ENCODE results near the gene CIPC. TPM values are rescaled to one million over a fixed set of nuclear protein-coding genes. Genes with fewer than 3 reads are reported as not detected.

CIPC gene
- total RNA-seq, 2 experiments from 2014 or later, result 14.4 to 15.1 TPM

DNA sequence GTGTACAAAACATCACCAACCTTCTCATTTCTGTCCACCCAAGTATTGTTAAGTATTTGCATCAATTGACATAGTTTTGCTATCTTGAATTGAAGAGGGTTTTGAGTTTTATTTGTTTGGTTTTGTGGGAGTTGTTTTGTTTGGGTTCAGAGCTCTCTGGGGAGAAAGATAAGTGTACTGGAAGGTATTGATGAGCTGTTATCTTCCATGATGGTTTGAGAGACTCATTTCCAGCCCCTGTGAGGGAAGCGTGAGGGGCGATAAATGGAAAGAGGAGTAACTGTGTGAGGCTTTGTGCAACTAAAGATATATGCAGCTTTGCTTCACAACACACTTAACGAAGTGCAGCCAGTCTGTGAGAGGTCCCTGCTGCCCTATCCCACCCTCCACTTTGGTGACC is 15.7 kb upstream of the CIPC start:
- Mint-ChIP-seq H3K27me3 (peaks cover 2% of the 10 kb centered on the region), H3K9me3 (peaks cover 7% of the 10 kb centered on the region), H3K4me3 (no peak overlapping the region), H3K36me3 (ENCODE audit: low read depth) (no peaks in the 10 kb centered on the region), H3K4me1 (peaks cover 5% of the 10 kb centered on the region), H3K27ac (no peak overlapping the region)
- ChIA-PET POLR2A (no interaction called here), CTCF (interaction anchor here (1.0 to 2.5 kb wide), 3 partner anchors 9 to 207 kb away, joined by 3 to 8 read pairs (median 7); no protein-coding TSS in a partner anchor)
- no peak for DNase-seq

DNA sequence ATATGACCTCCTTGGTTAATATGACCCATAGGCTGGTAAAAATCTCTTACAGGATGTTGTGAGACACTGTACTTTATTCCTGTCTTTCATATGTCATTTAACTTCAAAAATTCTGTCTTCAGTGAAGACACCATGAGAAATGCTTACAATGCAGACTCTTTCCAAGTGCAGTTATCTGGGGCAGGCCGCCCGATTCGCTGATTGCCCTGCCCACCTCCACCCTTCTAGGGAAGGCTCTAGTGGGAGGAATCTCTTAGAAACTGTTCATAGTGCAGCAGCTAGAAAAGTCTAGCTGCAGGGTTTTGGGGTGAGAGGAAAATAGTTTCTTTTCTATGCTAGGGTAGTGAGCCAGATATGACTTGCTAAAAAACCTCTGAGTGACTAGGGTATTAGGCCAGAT is 15.0 kb upstream of the CIPC start:
- H3K27me3 Mint-ChIP-seq, result peaks cover 2% of the 10 kb centered on the region

DNA sequence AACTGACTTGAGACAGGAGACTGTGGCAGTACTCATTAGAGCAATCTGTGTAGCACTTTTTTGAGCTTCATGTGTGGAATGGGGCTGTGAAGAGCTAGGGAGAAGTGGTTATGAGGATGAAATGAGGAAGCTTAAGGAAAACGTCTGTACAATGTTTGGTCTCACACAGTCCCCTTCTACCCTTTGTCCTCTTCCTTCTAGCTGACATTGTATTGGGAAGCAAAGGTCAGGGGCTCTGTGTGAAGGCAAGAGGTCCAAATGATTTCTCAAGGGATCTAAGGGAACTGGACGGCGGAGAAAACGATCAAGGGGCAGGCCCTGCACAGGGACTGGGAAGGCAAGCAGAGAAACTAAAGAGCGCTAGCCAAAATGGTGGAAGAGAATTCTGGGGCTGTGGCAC is 13.1 kb upstream of the CIPC start:
- ChIA-PET CTCF (interaction anchor here (1.0 to 4.0 kb wide), 5 partner anchors 9 to 209 kb away, joined by 3 to 15 read pairs (median 10); no protein-coding TSS in a partner anchor), POLR2A (no interaction called here)
- Mint-ChIP-seq H3K27me3 (peaks cover 2% of the 10 kb centered on the region), H3K4me3 (no peak overlapping the region), H3K4me1 (peaks cover 14% of the 10 kb centered on the region), H3K27ac (no peak overlapping the region), H3K36me3 (ENCODE audit: low read depth) (no peaks in the 10 kb centered on the region), H3K9me3 (peaks cover 2% of the 10 kb centered on the region)
- no peak for DNase-seq

More for the DNA sequence above, 15.0 kb upstream of the CIPC start:
- ChIA-PET POLR2A (no interaction called here), CTCF (interaction anchor here (1.0 to 2.5 kb wide), 3 partner anchors 13 to 207 kb away, joined by 3 to 8 read pairs (median 4); no protein-coding TSS in a partner anchor)
- DNase-seq, result no peak
- no peak overlapping the region for H3K27ac Mint-ChIP-seq
- H3K9me3 Mint-ChIP-seq, result peaks cover 7% of the 10 kb centered on the region
- H3K4me1 Mint-ChIP-seq, result peaks cover 10% of the 10 kb centered on the region
- no peaks in the 10 kb centered on the region for H3K36me3 Mint-ChIP-seq (ENCODE audit: low read depth)
- no peak overlapping the region for H3K4me3 Mint-ChIP-seq

DNA sequence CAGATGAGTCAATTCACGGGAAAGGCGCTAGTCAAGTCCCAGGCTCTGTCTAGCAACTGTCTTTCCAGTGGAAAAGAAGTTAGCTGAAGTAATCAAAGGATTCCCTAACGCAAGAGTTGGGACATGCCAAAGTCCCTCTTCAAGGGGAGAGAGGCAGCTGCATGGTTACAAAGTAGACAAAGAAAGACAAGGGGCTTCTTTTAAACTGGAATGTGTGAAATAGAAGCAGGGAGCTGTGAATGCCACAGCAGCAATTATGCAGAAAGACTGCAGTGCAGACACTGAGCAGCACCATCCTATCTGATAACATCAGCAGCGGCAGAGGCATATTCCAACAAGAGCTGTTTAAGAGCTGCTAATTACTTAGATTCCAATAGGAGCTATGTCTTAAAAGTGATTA is 12.5 kb upstream of the CIPC start:
- Mint-ChIP-seq H3K36me3 (ENCODE audit: low read depth) (no peaks in the 10 kb centered on the region), H3K27me3 (peaks cover 2% of the 10 kb centered on the region), H3K9me3 (no peaks in the 10 kb centered on the region), H3K27ac (no peak overlapping the region), H3K4me1 (peaks cover 14% of the 10 kb centered on the region), H3K4me3 (no peak overlapping the region)
- ChIA-PET POLR2A (no interaction called here), CTCF (interaction anchor here (1.0 to 4.0 kb wide), 7 partner anchors 10 to 210 kb away, joined by 3 to 15 read pairs (median 5); no protein-coding TSS in a partner anchor)
- no peak for DNase-seq

DNA sequence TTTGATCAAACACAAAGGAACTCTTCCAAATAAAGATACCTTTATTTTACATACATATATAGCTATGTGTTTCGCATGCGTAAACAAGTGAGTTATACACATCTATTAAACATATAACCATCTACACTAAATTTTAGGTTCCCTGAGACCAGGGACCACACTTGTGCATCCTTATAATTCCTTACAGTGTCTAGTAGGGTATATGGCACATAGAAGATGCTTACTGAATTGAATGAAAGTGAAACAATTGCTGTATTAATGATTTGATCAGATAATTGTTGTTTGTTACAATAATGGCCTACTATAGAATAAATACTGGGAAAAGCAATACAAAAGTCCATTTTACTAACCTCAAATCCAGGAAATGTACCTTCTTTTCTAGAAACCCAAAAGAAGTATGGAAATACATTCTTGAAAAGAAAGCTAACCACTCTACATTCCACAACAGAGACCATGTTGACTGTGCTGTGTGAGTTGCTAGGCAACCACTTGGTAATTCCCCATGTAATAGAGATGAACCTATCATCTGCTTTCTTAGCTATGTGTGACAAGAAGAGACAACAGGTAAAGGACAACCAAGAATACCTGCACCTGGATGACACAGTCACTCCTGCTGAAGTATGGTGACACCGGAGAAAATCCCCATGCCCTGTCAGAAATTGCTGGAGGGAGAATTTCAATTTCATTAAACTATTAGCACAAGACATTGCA is 11.9 kb upstream of the CIPC start:
- POLR2A ChIA-PET, result interaction anchor here (0.5 kb wide), 1 partner anchor 364 kb away, joined by 5 read pairs; no protein-coding TSS in a partner anchor
- peak overlapping the region; percentile 42 for H3K27ac Mint-ChIP-seq

DNA sequence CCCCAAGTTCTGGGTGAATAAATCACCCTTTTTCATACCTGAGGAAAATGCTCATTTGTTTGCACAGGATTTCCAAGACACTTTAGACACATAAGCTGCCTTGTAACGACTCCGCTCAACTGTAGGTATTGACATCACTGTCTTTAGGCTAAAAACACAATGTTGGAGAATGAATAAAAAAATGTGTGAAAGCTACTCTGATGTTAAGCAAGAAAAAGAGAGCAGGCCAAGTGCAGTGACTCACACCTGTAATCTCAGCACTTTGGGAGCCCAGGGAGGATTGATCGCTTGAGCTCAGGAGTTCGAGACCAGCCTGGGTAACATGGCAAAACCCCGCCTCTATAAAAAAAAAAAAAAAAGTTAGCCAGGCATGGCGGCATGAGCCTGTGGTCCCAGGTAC is 11.1 kb upstream of the CIPC start:
- peaks cover 13% of the 10 kb centered on the region for H3K9me3 Mint-ChIP-seq
- H3K4me1 Mint-ChIP-seq, result peaks cover 14% of the 10 kb centered on the region
- no peak overlapping the region for H3K27ac Mint-ChIP-seq
- no peak overlapping the region for H3K4me3 Mint-ChIP-seq
- POLR2A ChIA-PET, result no interaction called here
- H3K36me3 Mint-ChIP-seq (ENCODE audit: low read depth), result peaks cover 5% of the 10 kb centered on the region
- DNase-seq, result no peak
- peaks cover 4% of the 10 kb centered on the region for H3K27me3 Mint-ChIP-seq
- CTCF ChIA-PET, result interaction anchor here (0.7 to 4.0 kb wide), 4 partner anchors 9 to 211 kb away, joined by 3 to 15 read pairs (median 8); no protein-coding TSS in a partner anchor

More for the DNA sequence above, 11.9 kb upstream of the CIPC start:
- CTCF ChIA-PET, result interaction anchor here (0.7 to 4.0 kb wide), 7 partner anchors 10 to 211 kb away, joined by 3 to 15 read pairs (median 5); no protein-coding TSS in a partner anchor
- peaks cover 2% of the 10 kb centered on the region for H3K27me3 Mint-ChIP-seq
- H3K4me1 Mint-ChIP-seq, result peaks cover 14% of the 10 kb centered on the region
- peaks cover 6% of the 10 kb centered on the region for H3K9me3 Mint-ChIP-seq
- DNase-seq, result peak; percentile 27
- no peak overlapping the region for H3K4me3 Mint-ChIP-seq
- no peaks in the 10 kb centered on the region for H3K36me3 Mint-ChIP-seq (ENCODE audit: low read depth)

DNA sequence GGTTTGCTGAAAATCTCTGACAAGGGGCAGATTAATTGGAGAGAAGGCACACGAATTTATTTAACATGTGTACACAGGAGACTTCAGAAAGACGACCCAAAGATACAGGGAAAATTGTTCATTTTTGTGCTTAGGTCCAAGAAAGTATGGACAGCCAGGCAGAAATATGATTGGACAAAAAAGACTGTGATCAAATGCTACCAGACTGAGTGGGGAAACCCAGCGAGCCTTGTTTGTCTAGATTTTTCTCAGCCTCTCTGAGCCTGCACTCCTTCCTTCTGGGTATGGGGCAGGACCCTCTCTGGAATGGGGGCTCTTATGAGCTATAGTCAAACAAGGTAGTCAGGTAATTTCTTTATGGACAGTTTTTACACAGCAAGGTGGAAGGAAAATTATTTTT is 10.4 kb upstream of the CIPC start:
- Mint-ChIP-seq H3K36me3 (ENCODE audit: low read depth) (peaks cover 5% of the 10 kb centered on the region), H3K27me3 (peaks cover 1% of the 10 kb centered on the region), H3K4me1 (peaks cover 14% of the 10 kb centered on the region), H3K27ac (peak overlapping the region; percentile 1), H3K9me3 (peaks cover 13% of the 10 kb centered on the region), H3K4me3 (no peak overlapping the region)
- DNase-seq, result no peak
- ChIA-PET POLR2A (no interaction called here), CTCF (interaction anchor here (0.5 to 4.0 kb wide), 2 partner anchors 25 to 212 kb away, joined by 3 to 15 read pairs; no protein-coding TSS in a partner anchor)

DNA sequence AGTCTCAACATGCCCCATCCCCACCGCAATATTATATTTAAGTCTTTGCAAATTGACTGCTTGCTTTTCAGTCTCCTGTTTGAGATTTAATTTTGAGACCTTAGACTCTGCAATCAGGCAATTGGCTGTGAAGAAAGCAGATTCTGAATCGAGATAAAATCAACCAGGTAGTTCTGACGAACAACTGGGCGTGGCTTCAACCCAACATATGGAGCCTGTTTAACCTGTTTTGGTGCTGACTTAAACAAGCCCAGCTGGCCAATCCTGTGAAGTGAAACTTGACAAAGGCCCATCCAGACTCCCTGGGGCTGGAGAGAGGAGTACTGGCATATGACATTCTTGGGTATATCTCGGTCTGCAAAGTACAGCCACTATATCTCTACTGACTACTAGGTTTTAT is 9.8 kb upstream of the CIPC start:
- no peak overlapping the region for H3K27ac Mint-ChIP-seq
- POLR2A ChIA-PET, result no interaction called here

DNA sequence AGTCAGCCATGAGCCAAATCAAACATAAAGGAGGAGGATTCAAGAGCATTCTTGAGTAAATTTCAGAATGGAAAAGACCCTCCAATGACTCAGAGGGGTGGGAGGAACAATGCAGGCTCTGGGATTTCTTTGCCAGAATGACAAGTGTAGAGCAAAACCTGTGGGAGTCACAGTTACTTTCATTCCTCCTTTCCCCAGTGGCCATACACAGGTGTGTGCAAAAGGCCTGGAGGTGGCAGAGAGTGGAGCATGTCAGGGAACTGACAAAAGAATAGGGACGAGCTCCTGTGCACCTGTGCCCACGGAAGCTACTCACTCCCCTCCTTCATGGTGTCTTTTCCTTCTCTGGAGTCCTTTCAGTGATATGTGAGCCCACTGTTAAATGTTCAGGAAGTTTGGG is 9.4 kb upstream of the CIPC start:
- POLR2A ChIA-PET, result no interaction called here
- peaks cover 14% of the 10 kb centered on the region for H3K4me1 Mint-ChIP-seq
- H3K27ac Mint-ChIP-seq, result no peak overlapping the region
- no peak overlapping the region for H3K4me3 Mint-ChIP-seq
- CTCF ChIA-PET, result interaction anchor here (0.9 to 1.3 kb wide), 2 partner anchors 16 to 18 kb away, joined by 4 to 7 read pairs; no protein-coding TSS in a partner anchor
- H3K27me3 Mint-ChIP-seq, result peaks cover 6% of the 10 kb centered on the region
- no peak for DNase-seq
- peaks cover 5% of the 10 kb centered on the region for H3K36me3 Mint-ChIP-seq (ENCODE audit: low read depth)
- H3K9me3 Mint-ChIP-seq, result peaks cover 13% of the 10 kb centered on the region

More for the DNA sequence above, 9.8 kb upstream of the CIPC start:
- no peak for DNase-seq
- Mint-ChIP-seq H3K9me3 (peaks cover 13% of the 10 kb centered on the region), H3K27me3 (peaks cover 2% of the 10 kb centered on the region), H3K4me3 (no peak overlapping the region), H3K36me3 (ENCODE audit: low read depth) (peaks cover 5% of the 10 kb centered on the region), H3K4me1 (peaks cover 14% of the 10 kb centered on the region)
- CTCF ChIA-PET, result interaction anchor here (0.5 kb wide), 1 partner anchor 26 kb away, joined by 3 read pairs; no protein-coding TSS in a partner anchor

DNA sequence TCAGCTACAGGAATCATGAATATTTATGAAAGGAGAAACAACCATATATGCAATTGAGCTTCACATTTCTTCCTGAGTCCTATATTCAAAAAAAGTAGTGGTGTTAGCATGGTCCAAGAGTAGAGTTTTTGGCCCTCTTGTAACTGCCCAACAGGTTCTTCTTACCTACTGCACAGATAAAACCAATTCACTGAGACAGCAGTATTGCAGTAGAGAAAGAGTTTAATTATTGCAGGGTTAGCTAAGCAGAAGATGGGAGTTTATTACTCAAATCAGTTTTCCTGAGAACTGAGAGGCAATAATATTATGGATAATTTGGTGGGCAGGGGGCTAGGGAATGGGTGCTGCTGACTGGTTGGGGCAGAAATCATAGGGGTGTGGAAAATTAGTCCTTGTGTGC is 6.5 kb upstream of the CIPC start:
- ChIA-PET POLR2A (no interaction called here), CTCF (interaction anchor here (0.7 to 1.7 kb wide), 5 partner anchors 10 to 216 kb away, joined by 3 to 7 read pairs (median 3); no protein-coding TSS in a partner anchor)
- Mint-ChIP-seq H3K4me1 (peaks cover 21% of the 10 kb centered on the region), H3K4me3 (no peak overlapping the region), H3K27me3 (peaks cover 8% of the 10 kb centered on the region), H3K27ac (no peak overlapping the region), H3K36me3 (ENCODE audit: low read depth) (peaks cover 5% of the 10 kb centered on the region), H3K9me3 (peaks cover 13% of the 10 kb centered on the region)
- no peak for DNase-seq

DNA sequence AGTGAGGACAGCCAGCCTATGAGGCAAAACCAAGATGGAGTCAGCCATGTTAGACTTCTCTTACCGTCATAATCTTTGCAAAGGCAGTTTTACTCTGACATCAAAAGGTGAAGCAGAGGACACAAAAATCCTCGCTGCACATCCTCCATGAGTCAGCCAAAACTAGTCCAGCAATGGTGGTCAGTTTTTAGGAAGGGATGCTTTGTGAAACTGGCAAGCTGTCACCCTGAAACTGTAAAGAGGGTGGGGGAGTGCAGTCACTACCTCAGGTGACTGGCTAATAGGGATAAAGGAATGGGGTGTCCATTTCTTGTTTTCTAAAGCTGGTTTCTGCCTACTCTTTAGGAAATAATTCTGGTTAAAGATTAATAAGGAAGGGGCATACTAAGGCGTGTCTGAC is 5.4 kb upstream of the CIPC start:
- Mint-ChIP-seq H3K4me3 (no peak overlapping the region), H3K4me1 (peaks cover 26% of the 10 kb centered on the region), H3K27me3 (peaks cover 8% of the 10 kb centered on the region), H3K36me3 (ENCODE audit: low read depth) (peaks cover 7% of the 10 kb centered on the region), H3K27ac (no peak overlapping the region), H3K9me3 (peaks cover 13% of the 10 kb centered on the region)
- ChIA-PET CTCF (interaction anchor here (1.7 kb wide), 1 partner anchor 22 kb away, joined by 5 read pairs; no protein-coding TSS in a partner anchor), POLR2A (no interaction called here)
- no peak for DNase-seq

DNA sequence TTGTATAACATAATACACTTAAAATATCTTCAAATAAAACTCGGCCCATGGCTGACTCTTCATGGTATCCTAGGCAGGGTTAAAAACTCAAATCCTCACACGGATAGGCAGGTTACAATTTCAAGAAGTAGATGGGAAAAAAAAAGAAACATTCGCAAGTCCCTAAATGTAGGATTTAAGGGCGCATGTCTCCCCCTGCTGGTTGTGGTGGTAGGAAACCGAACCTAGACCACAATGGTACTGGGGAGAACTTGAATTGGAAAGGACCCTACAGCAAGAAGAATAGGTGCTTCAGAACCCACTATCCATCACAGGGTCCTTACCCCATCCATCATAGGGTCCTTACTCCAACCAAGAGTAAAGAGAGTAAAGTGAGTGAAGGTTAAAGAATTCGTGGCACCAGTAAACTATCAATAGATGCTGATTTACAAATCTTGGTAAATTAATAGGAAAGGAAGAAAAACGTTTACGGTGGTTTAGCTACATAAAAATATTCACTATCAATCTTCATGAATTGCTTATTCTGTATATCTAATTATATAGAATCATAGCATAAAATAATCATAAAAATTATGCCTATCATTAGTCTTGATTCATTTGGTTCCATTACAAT is 3.3 kb upstream of the CIPC start:
- peaks cover 8% of the 10 kb centered on the region for H3K27me3 Mint-ChIP-seq
- H3K4me1 Mint-ChIP-seq, result peaks cover 36% of the 10 kb centered on the region
- ChIA-PET CTCF (interaction anchor here (1.8 kb wide), 1 partner anchor 9 kb away, joined by 5 read pairs; no protein-coding TSS in a partner anchor), POLR2A (no interaction called here)
- H3K36me3 Mint-ChIP-seq (ENCODE audit: low read depth), result peaks cover 7% of the 10 kb centered on the region
- H3K9me3 Mint-ChIP-seq, result peaks cover 13% of the 10 kb centered on the region
- H3K4me3 Mint-ChIP-seq, result no peak overlapping the region
- DNase-seq, result peak; percentile 86
- H3K27ac Mint-ChIP-seq, result no peak overlapping the region
